GM23338 (cell line): ENCODE measurements around the gene NRCAM.
A peak's percentile ranks its signal among the peaks of the same experiment; 100 is the strongest.

Source experiments
- CTCF ChIP-seq, 2 experiments: fragments of 200-600 bp in 1 of 2; sonication (generic) in 1 of 2; conservative IDR thresholded peaks; 2 replicates each; pipeline versions ENCODE4 v1.5.1 to v1.6.1; 2016 to 2017; ENCODE audit warnings: antibody characterized with exemption in 2 of 2, low read depth in 2 of 2, mild to moderate bottlenecking in 2 of 2, moderate library complexity in 1 of 2
- EZH2phosphoT487 ChIP-seq: fragments of 200-600 bp; sonication (generic); IDR thresholded peaks from one replicate; pipeline ENCODE4 v1.8.1; 2018; ENCODE audit warnings: antibody characterized with exemption; ENCODE audit not compliant: unreplicated experiment
- REST ChIP-seq: IDR thresholded peaks from one replicate; pipeline ENCODE4 v1.6.1; 2018; ENCODE audit warnings: antibody characterized with exemption; ENCODE audit not compliant: unreplicated experiment

GRCh38 chr7:108222236-108222892 is 233.9 kb downstream of the NRCAM start:
- peak; percentile 29 to 57; a peak in 3 of 4 replicates for TF ChIP-seq CTCF (conservative IDR thresholded peaks at IDR 0.05; ENCODE audit: low read depth in 2 of 2)
- TF ChIP-seq REST = no peak
- TF ChIP-seq EZH2phosphoT487 = no peak
